Measurements from ENCODE around the gene TMEM14B. TPM values are rescaled to one million over a fixed set of nuclear protein-coding genes. Genes with fewer than 3 reads are reported as not detected.
"Not testable (repeated sequence)": the region's sequence is repeated elsewhere in the genome, so short reads cannot be mapped to it uniquely, and the experiment has no call there.

Gene TMEM14B
- total RNA-seq, 1 donor from 2014 or later: 59.0 TPM

- Mint-ChIP-seq H3K27ac (ENCODE audit: unreplicated experiment) (peak overlapping the region; percentile 93), H3K27me3 (ENCODE audit: unreplicated experiment) (no peaks in the 10 kb centered on the region), H3K36me3 (ENCODE audit: unreplicated experiment) (peaks cover 14% of the 10 kb centered on the region), H3K9me3 (ENCODE audit: unreplicated experiment) (no peaks in the 10 kb centered on the region), H3K4me1 (ENCODE audit: unreplicated experiment) (peaks cover 21% of the 10 kb centered on the region), H3K4me3 (ENCODE audit: unreplicated experiment) (peak overlapping the region; percentile 89)
- DNase-seq (ENCODE audit: extremely low spot score, unreplicated experiment): no peak
- TF ChIP-seq CTCF (IDR thresholded peaks at IDR 0.05): no peak
These were observed 722 bp upstream of the TMEM14B start for GRCh38 chr6:10746915-10747250.

GRCh38 chr6:10749734-10750133 is 2.1 kb downstream of the TMEM14B start:
- H3K4me3 Mint-ChIP-seq (ENCODE audit: unreplicated experiment): no peak overlapping the region
- H3K27ac Mint-ChIP-seq (ENCODE audit: unreplicated experiment): no peak overlapping the region

GRCh38 chr6:10750568-10750967 is 3.0 kb downstream of the TMEM14B start:
- peaks cover 36% of the 10 kb centered on the region for H3K36me3 Mint-ChIP-seq (ENCODE audit: unreplicated experiment)
- H3K27ac Mint-ChIP-seq (ENCODE audit: unreplicated experiment); H3K27me3 Mint-ChIP-seq (ENCODE audit: unreplicated experiment); H3K9me3 Mint-ChIP-seq (ENCODE audit: unreplicated experiment); H3K4me3 Mint-ChIP-seq (ENCODE audit: unreplicated experiment): not testable (repeated sequence)
- H3K4me1 Mint-ChIP-seq (ENCODE audit: unreplicated experiment): peaks cover 21% of the 10 kb centered on the region
- DNase-seq (ENCODE audit: extremely low spot score, unreplicated experiment): peak; percentile 7

More at GRCh38 chr6:10749734-10750133, 2.1 kb downstream of the TMEM14B start:
- H3K9me3 Mint-ChIP-seq (ENCODE audit: unreplicated experiment): no peaks in the 10 kb centered on the region
- no peak for TF ChIP-seq CTCF (IDR thresholded peaks at IDR 0.05)
- no peaks in the 10 kb centered on the region for H3K27me3 Mint-ChIP-seq (ENCODE audit: unreplicated experiment)
- DNase-seq (ENCODE audit: extremely low spot score, unreplicated experiment): peak; percentile 27
- peaks cover 21% of the 10 kb centered on the region for H3K4me1 Mint-ChIP-seq (ENCODE audit: unreplicated experiment)
- peaks cover 27% of the 10 kb centered on the region for H3K36me3 Mint-ChIP-seq (ENCODE audit: unreplicated experiment)

- peaks cover 46% of the 10 kb centered on the region for H3K36me3 Mint-ChIP-seq (ENCODE audit: unreplicated experiment)
- not testable (repeated sequence) for H3K27me3 Mint-ChIP-seq (ENCODE audit: unreplicated experiment)
- peaks cover 20% of the 10 kb centered on the region for H3K4me1 Mint-ChIP-seq (ENCODE audit: unreplicated experiment)
These were observed 4.2 kb downstream of the TMEM14B start for GRCh38 chr6:10751757-10752156.

GRCh38 chr6:10756085-10756484 is 8.5 kb downstream of the TMEM14B start:
- Mint-ChIP-seq H3K36me3 (ENCODE audit: unreplicated experiment) (peaks cover 66% of the 10 kb centered on the region), H3K9me3 (ENCODE audit: unreplicated experiment) (no peaks in the 10 kb centered on the region), H3K4me1 (ENCODE audit: unreplicated experiment) (peaks cover 13% of the 10 kb centered on the region), H3K27ac (ENCODE audit: unreplicated experiment) (no peak overlapping the region), H3K4me3 (ENCODE audit: unreplicated experiment) (no peak overlapping the region), H3K27me3 (ENCODE audit: unreplicated experiment) (no peaks in the 10 kb centered on the region)
- TF ChIP-seq CTCF (IDR thresholded peaks at IDR 0.05): no peak
- no peak for DNase-seq (ENCODE audit: extremely low spot score, unreplicated experiment)

More at GRCh38 chr6:10751757-10752156, 4.2 kb downstream of the TMEM14B start:
- H3K4me3 Mint-ChIP-seq (ENCODE audit: unreplicated experiment); H3K27ac Mint-ChIP-seq (ENCODE audit: unreplicated experiment); H3K9me3 Mint-ChIP-seq (ENCODE audit: unreplicated experiment): not testable (repeated sequence)
- DNase-seq (ENCODE audit: extremely low spot score, unreplicated experiment): peak; percentile 8

- Mint-ChIP-seq H3K27me3 (ENCODE audit: unreplicated experiment) (no peaks in the 10 kb centered on the region), H3K9me3 (ENCODE audit: unreplicated experiment) (no peaks in the 10 kb centered on the region), H3K4me3 (ENCODE audit: unreplicated experiment) (no peak overlapping the region), H3K4me1 (ENCODE audit: unreplicated experiment) (peaks cover 13% of the 10 kb centered on the region), H3K27ac (ENCODE audit: unreplicated experiment) (peak overlapping the region; percentile 56), H3K36me3 (ENCODE audit: unreplicated experiment) (peaks cover 54% of the 10 kb centered on the region)
- no peak for DNase-seq (ENCODE audit: extremely low spot score, unreplicated experiment)
- TF ChIP-seq CTCF (IDR thresholded peaks at IDR 0.05): peak; percentile 58
These were observed 11.8 kb downstream of the TMEM14B start for GRCh38 chr6:10759312-10759839.

Data from osteocyte (in vitro differentiated cells).